Endodermal cell (in vitro differentiated cells): ENCODE results near the gene UPF1. TPM values are rescaled to one million over a fixed set of nuclear protein-coding genes. Genes with fewer than 3 reads are reported as not detected.

Experiments
- DNase-seq: peaks from one replicate; pipeline ENCODE4 v3.0.0-alpha.2; 2017
- H3K27ac ChIP-seq: 2 replicates; pipeline ENCODE4 v1.5.1; 2013; ENCODE audit warnings: mild to moderate bottlenecking, low read depth, low read length, moderate library complexity
- H3K27me3 ChIP-seq: 2 replicates; pipeline ENCODE4 v1.6.1; 2013; ENCODE audit warnings: mild to moderate bottlenecking, low read length, moderate library complexity; ENCODE audit not compliant: insufficient read depth, control insufficient read depth, poor library complexity, severe bottlenecking
- H3K36me3 ChIP-seq: 2 replicates; pipeline ENCODE4 v1.7.0; 2013; ENCODE audit warnings: mild to moderate bottlenecking, low read length, moderate library complexity; ENCODE audit not compliant: control insufficient read depth, insufficient read depth
- H3K4me1 ChIP-seq: one replicate; pipeline ENCODE4 v1.7.0; 2013; ENCODE audit warnings: low read length; ENCODE audit not compliant: control insufficient read depth, insufficient read depth
- H3K4me3 ChIP-seq: 2 replicates; pipeline ENCODE4 v1.5.1; 2013; ENCODE audit warnings: mild to moderate bottlenecking, low read length, moderate library complexity
- H3K9ac ChIP-seq: 2 replicates; pipeline ENCODE4 v1.6.1; 2013; ENCODE audit warnings: mild to moderate bottlenecking, low read length, moderate library complexity; ENCODE audit not compliant: poor library complexity, severe bottlenecking; ENCODE audit errors: extremely low read depth
- H3K9me3 ChIP-seq: 2 replicates; pipeline ENCODE4 v1.6.1; 2013; ENCODE audit warnings: mild to moderate bottlenecking, low read length, moderate library complexity; ENCODE audit not compliant: control insufficient read depth
- H3K27ac Mint-ChIP-seq: 2 replicates; pipeline ENCODE4 v1.8.0; 2020; ENCODE audit warnings: mixed read lengths
- H3K27me3 Mint-ChIP-seq: 2 replicates; pipeline ENCODE4 v1.8.0; 2021; ENCODE audit warnings: mild to moderate bottlenecking, mixed read lengths; ENCODE audit not compliant: insufficient read depth
- H3K36me3 Mint-ChIP-seq: 2 replicates; pipeline ENCODE4 v1.8.0; 2020; ENCODE audit warnings: low read depth, mixed read lengths
- H3K4me1 Mint-ChIP-seq: 2 replicates; pipeline ENCODE4 v1.8.0; 2020; ENCODE audit warnings: mixed read lengths
- H3K4me3 Mint-ChIP-seq: 2 replicates; pipeline ENCODE4 v1.8.0; 2020; ENCODE audit warnings: mild to moderate bottlenecking, moderate library complexity, mixed read lengths
- H3K9me3 Mint-ChIP-seq: 2 replicates; pipeline ENCODE4 v1.8.0; 2020; ENCODE audit warnings: mild to moderate bottlenecking, mixed read lengths
- CTCF ChIP-seq: fragments of 200-600 bp; sonication (generic); conservative IDR thresholded peaks from 2 replicates; pipeline ENCODE4 v1.5.0; 2021; ENCODE audit warnings: antibody characterized with exemption, mild to moderate bottlenecking
- WGBS, 2 experiments: methylation state at CpG; one replicate each; pipeline versions ENCODE4 v1.1.5 to v1.1.7; 2013; ENCODE audit warnings: missing lambda C conversion rate in 2 of 2, mixed read lengths in 1 of 2; ENCODE audit not compliant: insufficient coverage in 1 of 2, insufficient read length in 1 of 2; 5-methylcytosine and 5-hydroxymethylcytosine counted together
- total RNA-seq, 2 donors: library from RNA; stranded (reverse); fragmentation: NEBNext Ultra II Directional in 1 of 2; extraction: Animal tissue kit (Norgen Biotek cat#: 25700) in 1 of 2; gene quantifications; 2 replicates in 1 of 2; 3 replicates in 1 of 2; pipeline ENCODE4 v1.2.1, GENCODE V29; 2021

UPF1 gene
- total RNA-seq, 2 donors from 2014 or later, result 82.1 to 87.3 TPM

GRCh38 chr19:18865106-18865972 lies 33.6 kb downstream of the UPF1 start:
- no peak for TF ChIP-seq CTCF
- 92 to 95% methylated on average over 23 to 27 of the region's 27 CpGs for WGBS, 2 experiments
- Mint-ChIP-seq H3K4me3 (no peak overlapping the region), H3K4me1 (no peaks in the 10 kb centered on the region), H3K27ac (peak overlapping the region; percentile 18), H3K9me3 (no peaks in the 10 kb centered on the region), H3K27me3 (no peaks in the 10 kb centered on the region), H3K36me3 (peaks cover 51% of the 10 kb centered on the region)
- DNase-seq, result no peak
- no peak overlapping the region for H3K27ac ChIP-seq
- no peaks in the 10 kb centered on the region for H3K9me3 ChIP-seq
- H3K4me1 ChIP-seq, result no peaks in the 10 kb centered on the region
- no peaks in the 10 kb centered on the region for H3K27me3 ChIP-seq
- H3K4me3 ChIP-seq, result no peak overlapping the region
- H3K36me3 ChIP-seq, result peaks cover 64% of the 10 kb centered on the region
- H3K9ac ChIP-seq, result no peak overlapping the region

GRCh38 chr19:18865973-18866799 lies 34.4 kb downstream of the UPF1 start:
- Mint-ChIP-seq H3K9me3 (no peaks in the 10 kb centered on the region), H3K27me3 (no peaks in the 10 kb centered on the region), H3K4me1 (peaks cover 2% of the 10 kb centered on the region), H3K36me3 (peaks cover 42% of the 10 kb centered on the region), H3K27ac (peak overlapping the region; percentile 18), H3K4me3 (no peak overlapping the region)
- no peak overlapping the region for H3K9ac ChIP-seq
- no peaks in the 10 kb centered on the region for H3K27me3 ChIP-seq
- WGBS, 2 experiments, result 41 to 46% methylated on average over 35 to 38 of the region's 38 CpGs
- H3K4me1 ChIP-seq, result no peaks in the 10 kb centered on the region
- H3K9me3 ChIP-seq, result no peaks in the 10 kb centered on the region
- TF ChIP-seq CTCF, result peak; percentile 100
- peaks cover 56% of the 10 kb centered on the region for H3K36me3 ChIP-seq
- no peak overlapping the region for H3K4me3 ChIP-seq
- DNase-seq, result peak; percentile 92
- H3K27ac ChIP-seq, result no peak overlapping the region

- Mint-ChIP-seq H3K4me3 (no peak overlapping the region), H3K27ac (no peak overlapping the region), H3K4me1 (peaks cover 7% of the 10 kb centered on the region), H3K27me3 (no peaks in the 10 kb centered on the region), H3K36me3 (peaks cover 37% of the 10 kb centered on the region), H3K9me3 (no peaks in the 10 kb centered on the region)
- Histone ChIP-seq H3K27ac (no peak overlapping the region), H3K36me3 (peaks cover 50% of the 10 kb centered on the region), H3K27me3 (no peaks in the 10 kb centered on the region), H3K4me3 (no peak overlapping the region), H3K9me3 (no peaks in the 10 kb centered on the region), H3K9ac (no peak overlapping the region), H3K4me1 (peaks cover 2% of the 10 kb centered on the region)
- TF ChIP-seq CTCF, result no peak
- WGBS, 2 experiments, result 91 to 96% methylated on average over 16 to 17 of the region's 17 CpGs
- DNase-seq, result no peak
Measured at GRCh38 chr19:18866800-18867123, 35.0 kb downstream of the UPF1 start.
